IMR-90 (cell line): ENCODE measurements around the gene TMEM130. TPM values are rescaled to one million over a fixed set of nuclear protein-coding genes. Genes with fewer than 3 reads are reported as not detected.

Source experiments
- ATAC-seq: fragments of 200-7000 bp; cut with Tn5 transposase; 2 replicates; pipeline ENCODE4 v1.9.1; 2020; ENCODE audit warnings: low read depth, mild to moderate bottlenecking, moderate library complexity
- BruUV-seq: library from RNA; stranded (reverse); fragments of 400-500 nt; replicated peaks from 2 replicates; lab custom pipeline; 2021; lab: Mats Ljungman, UMichigan
- CTCF ChIA-PET: fragments of 300-600 bp; formaldehyde crosslinking; extraction: SDS; loops from one replicate; lab custom pipeline; 2021; ENCODE audit warnings: antibody characterized with exemption; lab: Yijun Ruan, JAX
- POLR2A ChIA-PET: fragments of 300-600 bp; sonication (Branson Sonifier 250); formaldehyde crosslinking; loops from one replicate; lab custom pipeline; 2022; ENCODE audit warnings: antibody characterized with exemption; ENCODE audit not compliant: unreplicated experiment; lab: Charles Lee
- DNase-seq: peaks from one replicate; pipeline ENCODE4 v3.0.0; 2013
- H2AFZ ChIP-seq: replicated peaks from 2 replicates; pipeline ENCODE3; 2013; ENCODE audit warnings: low read length, mild to moderate bottlenecking; ENCODE audit not compliant: poor library complexity
- H2AK5ac ChIP-seq: 2 replicates; pipeline ENCODE4 v1.6.1; 2013; ENCODE audit warnings: low read depth, low read length, inconsistent platforms
- H2AK9ac ChIP-seq: replicated peaks from 2 replicates; pipeline ENCODE3; 2013; ENCODE audit warnings: mild to moderate bottlenecking, low read depth, low read length, moderate library complexity; ENCODE audit not compliant: poor library complexity
- H2BK120ac ChIP-seq: 2 replicates; pipeline ENCODE4 v1.6.1; 2013; ENCODE audit warnings: low read depth, low read length, inconsistent platforms
- H2BK15ac ChIP-seq: 3 replicates; pipeline ENCODE4 v1.6.1; 2013; ENCODE audit warnings: low read depth, low read length, inconsistent platforms
- H2BK20ac ChIP-seq: 2 replicates; pipeline ENCODE4 v1.6.1; 2013; ENCODE audit warnings: low read depth, mild to moderate bottlenecking, inconsistent platforms, low read length, moderate library complexity
- H2BK5ac ChIP-seq: 2 replicates; pipeline ENCODE4 v1.6.1; 2013; ENCODE audit warnings: mild to moderate bottlenecking, low read depth, low read length, inconsistent platforms; ENCODE audit not compliant: poor library complexity, severe bottlenecking
- H3K14ac ChIP-seq: replicated peaks from 2 replicates; pipeline ENCODE4 v1.6.1; 2013; ENCODE audit warnings: low read depth, low read length, inconsistent platforms
- H3K18ac ChIP-seq: 2 replicates; pipeline ENCODE4 v1.6.1; 2013; ENCODE audit warnings: low read depth, low read length, control low read depth
- H3K23ac ChIP-seq: 2 replicates; pipeline ENCODE4 v1.6.1; 2013; ENCODE audit warnings: low read depth, low read length, inconsistent platforms
- H3K27ac ChIP-seq: 2 replicates; pipeline ENCODE4 v1.5.1; 2013; ENCODE audit warnings: mild to moderate bottlenecking, control low read depth, low read length; ENCODE audit not compliant: insufficient read depth
- H3K27me3 ChIP-seq: 2 replicates; pipeline ENCODE4 v1.6.1; 2013; ENCODE audit warnings: low read length; ENCODE audit not compliant: control insufficient read depth, insufficient read depth
- H3K36me3 ChIP-seq: 2 replicates; pipeline ENCODE4 v1.6.1; 2013; ENCODE audit warnings: low read length, mixed read lengths; ENCODE audit not compliant: control insufficient read depth, insufficient read depth
- H3K4ac ChIP-seq: 2 replicates; pipeline ENCODE4 v1.6.1; 2013; ENCODE audit warnings: low read depth, low read length, inconsistent platforms
- H3K4me1 ChIP-seq: 2 replicates; pipeline ENCODE4 v1.6.1; 2013; ENCODE audit warnings: low read length, mixed read lengths; ENCODE audit not compliant: control insufficient read depth, insufficient read depth
- H3K4me2 ChIP-seq: 2 replicates; pipeline ENCODE4 v1.6.1; 2013; ENCODE audit warnings: low read depth, mild to moderate bottlenecking, control low read depth, low read length, moderate library complexity
- H3K4me3 ChIP-seq: 2 replicates; pipeline ENCODE4 v1.5.1; 2013; ENCODE audit warnings: low read depth, mild to moderate bottlenecking, control low read depth, low read length, moderate library complexity; ENCODE audit not compliant: insufficient read depth
- H3K56ac ChIP-seq: 2 replicates; pipeline ENCODE4 v1.6.1; 2013; ENCODE audit warnings: low read length, inconsistent platforms; ENCODE audit not compliant: insufficient read depth; ENCODE audit errors: extremely low read depth
- H3K79me1 ChIP-seq, 2 experiments: 2 replicates each; pipeline ENCODE4 v1.6.1; 2013; ENCODE audit warnings: low read length in 2 of 2, inconsistent platforms in 1 of 2, low read depth in 1 of 2
- H3K9ac ChIP-seq: 2 replicates; pipeline ENCODE4 v1.6.1; 2013; ENCODE audit warnings: low read depth, low read length, control low read depth
- H3K9me1 ChIP-seq: 2 replicates; pipeline ENCODE4 v1.6.1; 2013; ENCODE audit warnings: low read length, inconsistent platforms; ENCODE audit not compliant: insufficient read depth
- H3K9me3 ChIP-seq: 2 replicates; pipeline ENCODE4 v1.6.1; 2013; ENCODE audit warnings: low read length; ENCODE audit not compliant: control insufficient read depth, insufficient read depth
- H4K20me1 ChIP-seq: 2 replicates; pipeline ENCODE4 v1.6.1; 2013; ENCODE audit warnings: low read length, inconsistent platforms; ENCODE audit not compliant: insufficient read depth
- H4K5ac ChIP-seq: 2 replicates; pipeline ENCODE4 v1.6.1; 2013; ENCODE audit warnings: mild to moderate bottlenecking, low read depth, low read length, control low read depth
- H4K8ac ChIP-seq, 2 experiments: 2 replicates each; pipeline ENCODE4 v1.6.1; 2013; ENCODE audit warnings: low read depth in 2 of 2, low read length in 2 of 2, control low read depth in 1 of 2, inconsistent platforms in 1 of 2
- H4K91ac ChIP-seq: 2 replicates; pipeline ENCODE4 v1.6.1; 2013; ENCODE audit warnings: low read depth, low read length, inconsistent platforms; ENCODE audit not compliant: insufficient read depth
- CTCF ChIP-seq: conservative IDR thresholded peaks from 2 replicates; pipeline ENCODE4 v1.5.1; 2012; ENCODE audit warnings: mild to moderate bottlenecking, low read depth, low read length, improper control_type of control experiment
- MAZ ChIP-seq: IDR thresholded peaks from 2 replicates; pipeline ENCODE4 v1.6.1; 2012; ENCODE audit warnings: low read depth, mild to moderate bottlenecking, low read length, improper control_type of control experiment, moderate library complexity, borderline replicate concordance
- RCOR1 ChIP-seq: IDR thresholded peaks from 2 replicates; pipeline ENCODE4 v1.6.1; 2012; ENCODE audit warnings: mild to moderate bottlenecking, low read length, improper control_type of control experiment; ENCODE audit not compliant: insufficient replicate concordance
- dilution Hi-C: fragments of 300-500 bp; cut with HindIII; formaldehyde crosslinking; loops from one replicate; pipeline ENCODE4 v1.14.3; 2018; ENCODE audit warnings: low sequenced_read_pairs; ENCODE audit not compliant: unreplicated experiment
- in situ Hi-C: fragments of 300-500 bp; cut with MboI; formaldehyde crosslinking; loops from 3 replicates; pipeline ENCODE4 v1.14.3; 2019; ENCODE audit warnings: low sequenced_read_pairs, inconsistent platforms, mixed read lengths
- intact Hi-C: fragments of 100-400 bp; cut with micrococcal nuclease; formaldehyde crosslinking; loops from 2 replicates; pipeline ENCODE4 v1.10.0; 2022
- polyA plus RNA-seq, 3 experiments: library from polyadenylated mRNA; depleted of rRNA; stranded (reverse); fragments of >200 nt; gene quantifications; 2 replicates each; pipeline ENCODE4 v1.2.3, GENCODE V29; 2012; ENCODE audit warnings: low replicate concordance in 1 of 3
- total RNA-seq: library from RNA; depleted of rRNA; stranded (reverse); fragments of >200 nt; gene quantifications from 2 replicates; pipeline ENCODE4 v1.2.3, GENCODE V29; 2012

TMEM130 gene
- total and polyA plus RNA-seq, 2 of the 4 experiments (the other 2 are of a cell fraction) = 1.1 to 14.8 TPM

- TF ChIP-seq RCOR1 = no peak
- TF ChIP-seq MAZ = no peak
- peak; percentile 22; the same call in 1 of the 2 replicates for TF ChIP-seq CTCF
- no peaks in the 10 kb centered on the region for H3K27me3 ChIP-seq
- no peak overlapping the region for H3K4ac ChIP-seq
- no peaks in the 10 kb centered on the region for H3K4me1 ChIP-seq
- H4K20me1 ChIP-seq = peaks cover 6% of the 10 kb centered on the region; the same call in 1 of the 2 replicates
- POLR2A ChIA-PET = no interaction called here
- no peak overlapping the region for H3K27ac ChIP-seq
- H2AFZ ChIP-seq = no peak overlapping the region
- CTCF ChIA-PET = interaction anchor here (0.9 kb wide), 1 partner anchor 19 kb away, joined by 3 read pairs; no protein-coding TSS in a partner anchor
- peaks cover 67% of the 10 kb centered on the region for H3K36me3 ChIP-seq
- H3K18ac ChIP-seq = no peak overlapping the region
- no TSS peak for BruUV-seq
- H2AK5ac ChIP-seq = no peak overlapping the region
- H2BK5ac ChIP-seq = no peak overlapping the region
- no peak overlapping the region for H3K23ac ChIP-seq
- peaks cover 5 to 12% of the 10 kb centered on the region in 2 experiments for H3K79me1 ChIP-seq
- peak; percentile 71 for DNase-seq
- dilution Hi-C loops = no loop called here
- no peak overlapping the region for H2BK20ac ChIP-seq
- H4K5ac ChIP-seq = no peak overlapping the region
- H3K14ac ChIP-seq = no peak overlapping the region
- H4K8ac ChIP-seq = no peak overlapping the region
- H2AK9ac ChIP-seq = no peak overlapping the region
- no peak overlapping the region for H3K4me3 ChIP-seq
- no peak overlapping the region for H3K4me2 ChIP-seq
- no peak overlapping the region for H2BK15ac ChIP-seq
- no peaks in the 10 kb centered on the region for H3K9me3 ChIP-seq
- peak; percentile 56; the same call in 1 of the 2 replicates for ATAC-seq
- H3K9me1 ChIP-seq = peaks cover 3% of the 10 kb centered on the region; the same call in 1 of the 2 replicates
- in situ Hi-C loops = no loop called here
- H2BK120ac ChIP-seq = no peak overlapping the region
- intact Hi-C loops = no loop called here
- no peak overlapping the region for H3K9ac ChIP-seq
- no peak overlapping the region for H4K91ac ChIP-seq
- no peak overlapping the region for H3K56ac ChIP-seq
Observed at GRCh38 chr7:98913612-98914011, 43.8 kb upstream of the TMEM130 start.
